Kidney (tissue), 14 donors: ENCODE data around the gene HCK. TPM values are rescaled to one million over a fixed set of nuclear protein-coding genes. Genes with fewer than 3 reads are reported as not detected.

Experiments
- DNase-seq, 5 donors: peaks; one replicate each; pipeline ENCODE4 v3.0.0-alpha.2; 2013 to 2020
- FAIRE-seq: peaks from 2 replicates; lab custom pipeline; 2012; peaks lifted over from hg19 to GRCh38; lab: Jason Lieb, UNC
- H3K27ac ChIP-seq, 2 donors: one replicate each; pipeline ENCODE4 v1.7.0; 2013; ENCODE audit warnings: low read depth in 2 of 2, low read length in 2 of 2, inconsistent platforms in 1 of 2
- H3K27me3 ChIP-seq: one replicate; pipeline ENCODE4 v1.7.1; 2013; ENCODE audit warnings: low read length, inconsistent platforms; ENCODE audit not compliant: control insufficient read depth, insufficient read depth
- H3K36me3 ChIP-seq, 3 donors: one replicate each; pipeline versions ENCODE4 v1.7.0 to v1.7.1; 2013; ENCODE audit warnings: low read length in 3 of 3, control low read depth in 1 of 3, inconsistent platforms in 1 of 3; ENCODE audit not compliant: insufficient read depth in 3 of 3, control insufficient read depth in 2 of 3
- H3K4me1 ChIP-seq, 3 donors: one replicate each; pipeline versions ENCODE4 v1.7.0 to v1.7.1; 2013; ENCODE audit warnings: low read length in 3 of 3, inconsistent platforms in 1 of 3, low read depth in 1 of 3; ENCODE audit not compliant: control insufficient read depth in 2 of 3, insufficient read depth in 2 of 3
- H3K4me3 ChIP-seq, 3 donors: one replicate each; pipeline versions ENCODE4 v1.7.0 to v1.8.1; 2013; ENCODE audit warnings: low read length in 3 of 3, control low read depth in 1 of 3, inconsistent platforms in 1 of 3
- H3K9ac ChIP-seq, 3 donors: one replicate each; pipeline versions ENCODE4 v1.7.0 to v1.7.1; 2013; ENCODE audit warnings: low read length in 3 of 3, control low read depth in 1 of 3, inconsistent platforms in 1 of 3
- H3K9me3 ChIP-seq, 3 donors: one replicate each; pipeline versions ENCODE4 v1.7.0 to v1.7.1; 2013; ENCODE audit warnings: low read length in 3 of 3, control low read depth in 1 of 3, inconsistent platforms in 1 of 3; ENCODE audit not compliant: control insufficient read depth in 2 of 3, insufficient read depth in 1 of 3
- intact Hi-C: fragments of 100-400 bp; cut with DNase I; formaldehyde crosslinking; loops from one replicate; pipeline ENCODE4 v1.11.1; 2022
- polyA plus RNA-seq: library from polyadenylated mRNA; stranded (reverse); fragments of 350-450 nt; fragmentation: Illumina TruSeq; extraction: RNeasy Lipid Tissue Mini Kit (QIAGEN cat#74804); gene quantifications from one replicate; pipeline ENCODE4 v1.2.3, GENCODE V29; 2014; ENCODE audit warnings: low read depth, low replicate concordance; ENCODE audit not compliant: insufficient read depth
- total RNA-seq: library from RNA; stranded (reverse); fragmentation: NEBNext Ultra II Directional; extraction: Animal tissue kit (Norgen Biotek cat#: 25700); gene quantifications from one replicate; pipeline ENCODE4 v1.2.1, GENCODE V29; 2021
- TF ChIP-seq, protein P1 (sequence below): IDR thresholded peaks from 3 replicates; pipeline ENCODE4 v1.5.1; 2012; ENCODE audit warnings: mild to moderate bottlenecking, moderate library complexity, borderline replicate concordance; ENCODE audit not compliant: insufficient read depth; ENCODE audit errors: extremely low read depth
- donor health status: control.
- donor health status: control.
- donor health status: control.
- donor health status: control.
- donor health status: control.
- donor health status: DM: yes; HTN: yes; CAD: no.
- donor health status: Normal renal cell carcinoma (clear cell type).

HCK gene
- total and polyA plus RNA-seq, 2 donors from 2014 or later: 3.9 to 24.0 TPM

DNA sequence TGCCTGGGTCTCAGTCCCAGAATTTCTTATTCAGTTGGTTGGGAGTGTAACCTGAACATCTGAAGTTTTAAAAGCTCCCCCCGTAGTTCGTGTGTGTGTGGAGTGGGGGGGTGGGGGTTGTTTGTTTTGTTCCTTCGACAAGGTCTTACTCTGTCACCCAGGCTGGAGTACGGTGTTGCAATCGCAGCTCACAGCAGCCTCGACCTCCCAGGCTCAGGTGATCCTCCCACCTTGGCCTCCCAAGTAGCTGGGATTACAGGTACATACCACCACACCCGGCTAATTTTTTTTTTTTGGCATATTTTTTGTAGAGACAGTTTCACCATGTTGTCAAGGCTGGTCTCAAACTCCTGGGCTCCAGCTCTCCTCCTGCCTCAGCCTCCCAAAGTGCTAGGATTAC, 38.7 kb upstream of the HCK start:
- Histone ChIP-seq H3K9ac (no peak overlapping the region), H3K4me1 (peaks cover 0 to 3% (median 0%) of the 10 kb centered on the region in 3 donors), H3K27me3 (no peaks in the 10 kb centered on the region), H3K36me3 (no peaks in the 10 kb centered on the region), H3K27ac (no peak overlapping the region), H3K9me3 (no peaks in the 10 kb centered on the region), H3K4me3 (no peak overlapping the region)
- intact Hi-C loops: no loop called here
- DNase-seq: no peak
- TF ChIP-seq, protein P1, sequence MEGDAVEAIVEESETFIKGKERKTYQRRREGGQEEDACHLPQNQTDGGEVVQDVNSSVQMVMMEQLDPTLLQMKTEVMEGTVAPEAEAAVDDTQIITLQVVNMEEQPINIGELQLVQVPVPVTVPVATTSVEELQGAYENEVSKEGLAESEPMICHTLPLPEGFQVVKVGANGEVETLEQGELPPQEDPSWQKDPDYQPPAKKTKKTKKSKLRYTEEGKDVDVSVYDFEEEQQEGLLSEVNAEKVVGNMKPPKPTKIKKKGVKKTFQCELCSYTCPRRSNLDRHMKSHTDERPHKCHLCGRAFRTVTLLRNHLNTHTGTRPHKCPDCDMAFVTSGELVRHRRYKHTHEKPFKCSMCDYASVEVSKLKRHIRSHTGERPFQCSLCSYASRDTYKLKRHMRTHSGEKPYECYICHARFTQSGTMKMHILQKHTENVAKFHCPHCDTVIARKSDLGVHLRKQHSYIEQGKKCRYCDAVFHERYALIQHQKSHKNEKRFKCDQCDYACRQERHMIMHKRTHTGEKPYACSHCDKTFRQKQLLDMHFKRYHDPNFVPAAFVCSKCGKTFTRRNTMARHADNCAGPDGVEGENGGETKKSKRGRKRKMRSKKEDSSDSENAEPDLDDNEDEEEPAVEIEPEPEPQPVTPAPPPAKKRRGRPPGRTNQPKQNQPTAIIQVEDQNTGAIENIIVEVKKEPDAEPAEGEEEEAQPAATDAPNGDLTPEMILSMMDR: no peak
- no peak for FAIRE-seq

DNA sequence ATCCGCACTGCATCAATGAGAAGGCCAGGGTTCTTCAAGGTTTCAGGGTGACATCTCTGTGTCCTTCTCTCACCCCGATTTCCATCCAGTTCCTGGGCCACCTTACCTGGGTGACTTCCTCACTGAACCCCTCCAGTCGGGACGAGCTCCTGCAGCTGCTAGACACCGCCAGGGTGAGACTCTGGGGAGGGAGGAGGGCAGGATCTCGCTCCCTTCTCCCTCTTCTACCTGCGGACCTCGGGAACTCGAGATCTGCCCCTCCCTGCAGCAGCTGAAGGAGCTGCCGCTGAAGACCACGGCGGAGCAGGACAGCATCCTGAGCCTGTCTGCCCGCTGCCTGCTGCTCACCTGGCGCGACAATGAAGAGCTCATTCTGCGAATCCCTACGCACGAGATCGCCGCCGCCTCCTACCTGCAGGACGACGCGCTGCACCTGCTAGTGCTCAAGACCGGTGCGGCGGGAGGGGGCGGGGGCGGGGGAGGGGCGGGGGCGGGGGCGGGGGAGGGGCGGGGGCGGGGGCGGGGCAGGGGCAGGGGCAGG, 34.3 kb upstream of the HCK start:
- no peak for FAIRE-seq
- Histone ChIP-seq H3K9me3 (no peaks in the 10 kb centered on the region), H3K27me3 (peaks cover 12% of the 10 kb centered on the region)

GRCh38 chr20:32018269-32019155, 33.5 kb upstream of the HCK start:
- Histone ChIP-seq H3K27me3 (peaks cover 12% of the 10 kb centered on the region), H3K27ac (no peak overlapping the region), H3K4me3 (peak overlapping the region; percentile 14 to 39 (median 36)), H3K36me3 (no peaks in the 10 kb centered on the region), H3K9me3 (no peaks in the 10 kb centered on the region), H3K4me1 (peaks cover 0 to 5% (median 0%) of the 10 kb centered on the region in 3 donors), H3K9ac (no peak overlapping the region)
- FAIRE-seq (no peak), DNase-seq (peak; percentile 89 to 94 (median 92))
- TF ChIP-seq, protein P1: no peak
- intact Hi-C loops: no loop called here

More for the DNA sequence above, 34.3 kb upstream of the HCK start:
- TF ChIP-seq, protein P1: peak; percentile 35
- Histone ChIP-seq H3K9ac (no peak overlapping the region), H3K4me1 (peaks cover 0 to 5% (median 0%) of the 10 kb centered on the region in 3 donors), H3K36me3 (no peaks in the 10 kb centered on the region), H3K4me3 (no peak overlapping the region), H3K27ac (no peak overlapping the region)
- intact Hi-C loops: no loop called here
- peak; percentile 72 to 86 (median 81) for DNase-seq
